ENCODE measurements around the gene ARPIN. TPM values are rescaled to one million over a fixed set of nuclear protein-coding genes. Genes with fewer than 3 reads are reported as not detected.
"Not testable (repeated sequence)": the region's sequence is repeated elsewhere in the genome, so short reads cannot be mapped to it uniquely, and the experiment has no call there.

The ARPIN gene
- total RNA-seq, 2 experiments from 2014 or later, result not detected

GRCh38 chr15:89888214-89888804 lies 24.4 kb downstream of the ARPIN start:
- CTCF ChIA-PET (ENCODE audit: unreplicated experiment), result interaction anchor here (0.7 kb wide), 1 partner anchor 14 kb away, joined by 3 read pairs; no protein-coding TSS in a partner anchor
- no peak overlapping the region for H3K4me2 ChIP-seq (ENCODE audit: low read length)
- H3K36me3 ChIP-seq (ENCODE audit: insufficient read depth, low read length), result peaks cover 52% of the 10 kb centered on the region
- no TSS peak for BruUV-seq (replicated peaks)
- peaks cover 28% of the 10 kb centered on the region for H3K4me1 ChIP-seq (ENCODE audit: insufficient read depth, low read length, poor library complexity, severe bottlenecking)
- H2AFZ ChIP-seq (ENCODE audit: low read length), result no peak overlapping the region
- TF ChIP-seq CTCF (conservative IDR thresholded peaks at IDR 0.05; ENCODE audit: low read length) (peak; percentile 67), EZH2phosphoT487 (IDR thresholded peaks at IDR 0.05; ENCODE audit: borderline replicate concordance, low read depth, low read length) (no peak)
- DNase-seq (ENCODE audit: low spot score), result peak; percentile 22
- POLR2A ChIA-PET, result interaction anchor here (0.5 to 2.4 kb wide), 8 partner anchors 14 to 408 kb away, joined by 3 to 12 read pairs (median 3); no protein-coding TSS in a partner anchor
- no peak overlapping the region for H3K4me3 ChIP-seq (ENCODE audit: low read depth, low read length, poor library complexity, severe bottlenecking)
- H3K27ac ChIP-seq (ENCODE audit: low read depth, low read length, poor library complexity, severe bottlenecking), result no peak overlapping the region
- intact Hi-C loops (cut with micrococcal nuclease; ENCODE audit: unreplicated experiment), result no loop called here
- H3K79me2 ChIP-seq (ENCODE audit: insufficient read depth, low read depth, low read length), result peaks cover 31% of the 10 kb centered on the region; the same call in 1 of the 2 replicates
- no peaks in the 10 kb centered on the region for H3K9me3 ChIP-seq (ENCODE audit: low read length)
- no peaks in the 10 kb centered on the region for H3K9me2 ChIP-seq (ENCODE audit: insufficient read depth, low read length)
- no peaks in the 10 kb centered on the region for H4K20me1 ChIP-seq (ENCODE audit: insufficient read depth, low read length)

- ChIA-PET POLR2A (interaction anchor here (0.8 kb wide), 1 partner anchor 11 kb away, joined by 7 read pairs; no protein-coding TSS in a partner anchor), CTCF (ENCODE audit: unreplicated experiment) (no interaction called here)
- DNase-seq (ENCODE audit: low spot score), result no peak
- Histone ChIP-seq H4K20me1 (ENCODE audit: insufficient read depth, low read length) (no peaks in the 10 kb centered on the region), H3K36me3 (ENCODE audit: insufficient read depth, low read length) (peaks cover 64% of the 10 kb centered on the region), H3K4me1 (ENCODE audit: insufficient read depth, low read length, poor library complexity, severe bottlenecking) (peaks cover 4% of the 10 kb centered on the region), H3K27ac (ENCODE audit: low read depth, low read length, poor library complexity, severe bottlenecking) (no peak overlapping the region), H3K4me3 (ENCODE audit: low read depth, low read length, poor library complexity, severe bottlenecking) (no peak overlapping the region), H3K4me2 (ENCODE audit: low read length) (no peak overlapping the region), H3K79me2 (ENCODE audit: insufficient read depth, low read depth, low read length) (peaks cover 5% of the 10 kb centered on the region; the same call in 1 of the 2 replicates), H3K9me2 (ENCODE audit: insufficient read depth, low read length) (no peaks in the 10 kb centered on the region), H2AFZ (ENCODE audit: low read length) (no peak overlapping the region), H3K9me3 (ENCODE audit: low read length) (no peaks in the 10 kb centered on the region)
- TF ChIP-seq CTCF (conservative IDR thresholded peaks at IDR 0.05; ENCODE audit: low read length) (no peak), EZH2phosphoT487 (IDR thresholded peaks at IDR 0.05; ENCODE audit: borderline replicate concordance, low read depth, low read length) (no peak)
- BruUV-seq (replicated peaks), result no TSS peak
- intact Hi-C loops (cut with micrococcal nuclease; ENCODE audit: unreplicated experiment), result no loop called here
Measured at GRCh38 chr15:89885611-89886010, 27.1 kb downstream of the ARPIN start.

- CTCF ChIA-PET (ENCODE audit: unreplicated experiment); H3K4me1 ChIP-seq (ENCODE audit: insufficient read depth, low read length, poor library complexity, severe bottlenecking); H3K9me3 ChIP-seq (ENCODE audit: low read length); H2AFZ ChIP-seq (ENCODE audit: low read length); H3K79me2 ChIP-seq (ENCODE audit: insufficient read depth, low read depth, low read length); H3K4me3 ChIP-seq (ENCODE audit: low read depth, low read length, poor library complexity, severe bottlenecking); H3K4me2 ChIP-seq (ENCODE audit: low read length); H3K9me2 ChIP-seq (ENCODE audit: insufficient read depth, low read length); H4K20me1 ChIP-seq (ENCODE audit: insufficient read depth, low read length); H3K27ac ChIP-seq (ENCODE audit: low read depth, low read length, poor library complexity, severe bottlenecking); intact Hi-C loops (cut with micrococcal nuclease; ENCODE audit: unreplicated experiment); DNase-seq (ENCODE audit: low spot score); BruUV-seq (replicated peaks): not testable (repeated sequence)
- H3K36me3 ChIP-seq (ENCODE audit: insufficient read depth, low read length), result peaks cover 63% of the 10 kb centered on the region
- POLR2A ChIA-PET, result interaction anchor here (0.7 to 0.8 kb wide), 2 partner anchors 10 to 78 kb away, joined by 3 to 7 read pairs; no protein-coding TSS in a partner anchor
Measured at GRCh38 chr15:89885179-89885578, 27.6 kb downstream of the ARPIN start.

Measured in OCI-LY7 (cell line).